ENCODE measurements around the gene ERC2. TPM values are rescaled to one million over a fixed set of nuclear protein-coding genes. Genes with fewer than 3 reads are reported as not detected.

ERC2 gene
- total and polyA plus RNA-seq, 2 of the 8 experiments (the other 6 are each of a cell fraction or from before 2014, with no cell fraction given), result 16.4 to 22.8 TPM

GRCh38 chr3:55752911-55753310, 715.4 kb downstream of the ERC2 start (continued):
- TF ChIP-seq KDM4A (IDR thresholded peaks at IDR 0.05; ENCODE audit: low read depth, low read length, severe bottlenecking) (no peak), SIX5 (IDR thresholded peaks at IDR 0.05; ENCODE audit: low read depth, low read length) (no peak), SP2 (IDR thresholded peaks at IDR 0.05; ENCODE audit: low read length) (no peak), SRF (IDR thresholded peaks at IDR 0.05; ENCODE audit: low read depth, low read length) (no peak), CEBPB (IDR thresholded peaks at IDR 0.05; ENCODE audit: low read depth, low read length) (no peak)

All from H1 (cell line).